SHP77 treated with DMSO at 0.1 percent for 48 hours (cell line): ENCODE measurements around the gene YES1.
"Not testable (repeated sequence)": the region's sequence is repeated elsewhere in the genome, so short reads cannot be mapped to it uniquely, and the experiment has no call there.

ENCODE experiments used
- DNase-seq: peaks from one replicate; lab custom pipeline; 2025; lab: John Stamatoyannopoulos, UW

Gene YES1

DNA sequence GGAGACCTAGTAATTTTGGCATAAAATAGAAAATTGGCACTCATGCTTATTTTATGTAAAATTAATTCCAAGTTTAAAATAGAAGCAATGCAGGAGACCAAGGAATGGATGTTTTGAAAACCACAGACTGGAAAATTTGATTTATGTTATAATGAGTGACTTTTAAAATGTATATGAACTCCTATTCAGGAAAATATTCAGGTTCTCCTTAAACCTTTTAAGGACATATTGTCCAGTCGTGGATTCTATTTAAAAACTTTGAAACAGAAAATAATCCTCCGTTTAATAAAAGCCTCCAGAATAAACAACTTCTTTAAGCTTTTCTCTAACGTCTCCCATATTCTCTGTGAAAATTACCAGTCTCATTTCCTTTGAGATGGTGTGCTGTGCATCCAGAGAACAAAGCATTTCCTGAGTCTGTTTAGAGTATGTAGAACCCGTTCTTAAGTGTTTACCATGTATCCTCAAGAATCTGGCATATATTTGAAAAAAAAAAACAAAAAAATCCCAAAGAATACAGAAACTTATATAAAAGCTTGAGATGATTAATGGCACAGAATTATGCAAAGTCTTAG is 8.6 kb upstream of the YES1 start:
- no peak for DNase-seq

GRCh38 chr18:816869-817268 is 4.8 kb upstream of the YES1 start:
- no peak for DNase-seq

- no peak for DNase-seq
Measured at GRCh38 chr18:816088-816653, 4.1 kb upstream of the YES1 start.

GRCh38 chr18:815353-815752 is 3.3 kb upstream of the YES1 start:
- DNase-seq: no peak

- no peak for DNase-seq
Measured at GRCh38 chr18:814300-815084, 2.5 kb upstream of the YES1 start.

GRCh38 chr18:813172-814071 is 1.4 kb upstream of the YES1 start:
- DNase-seq: peak; percentile 35

DNA sequence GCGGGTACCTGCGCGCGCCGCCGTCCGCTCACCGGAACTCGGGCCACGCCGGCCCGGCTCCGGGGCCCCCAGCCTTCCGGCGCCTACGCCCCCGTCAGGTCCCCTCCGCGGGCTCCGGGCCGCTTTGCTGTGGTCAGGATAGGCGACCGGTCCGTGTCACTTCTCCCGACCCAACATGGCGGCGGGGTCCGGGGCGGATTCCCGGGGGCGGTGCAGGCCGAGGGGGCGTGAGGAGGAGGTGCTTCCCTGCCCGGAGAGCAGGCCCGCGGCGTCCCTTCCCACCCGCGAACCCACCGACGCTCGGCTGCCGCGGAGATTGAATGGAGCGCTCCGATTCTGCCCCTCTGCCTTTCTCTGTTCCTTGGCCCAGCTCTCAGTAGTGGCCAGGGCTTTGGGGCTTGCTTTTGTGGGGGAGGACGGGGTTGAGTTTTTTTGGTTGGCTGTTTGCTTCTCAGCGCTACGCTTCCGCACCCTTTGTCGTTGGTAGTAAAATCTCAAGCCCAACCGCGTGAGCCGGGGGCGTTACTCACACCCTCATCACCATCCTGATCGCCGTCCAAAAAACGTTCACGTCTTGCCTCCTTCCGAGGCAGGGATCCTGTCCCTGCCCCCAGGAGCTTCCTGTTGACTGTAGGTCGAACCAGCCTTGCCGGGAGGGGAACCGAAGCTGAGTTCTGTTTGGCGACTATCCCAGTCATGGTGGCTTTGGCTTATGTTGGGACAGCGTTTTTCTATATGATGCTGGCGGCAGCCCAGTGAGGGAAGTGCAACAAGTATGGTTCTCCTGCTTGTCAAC is 532 bp upstream of the YES1 start:
- peak; percentile 44 for DNase-seq

DNA sequence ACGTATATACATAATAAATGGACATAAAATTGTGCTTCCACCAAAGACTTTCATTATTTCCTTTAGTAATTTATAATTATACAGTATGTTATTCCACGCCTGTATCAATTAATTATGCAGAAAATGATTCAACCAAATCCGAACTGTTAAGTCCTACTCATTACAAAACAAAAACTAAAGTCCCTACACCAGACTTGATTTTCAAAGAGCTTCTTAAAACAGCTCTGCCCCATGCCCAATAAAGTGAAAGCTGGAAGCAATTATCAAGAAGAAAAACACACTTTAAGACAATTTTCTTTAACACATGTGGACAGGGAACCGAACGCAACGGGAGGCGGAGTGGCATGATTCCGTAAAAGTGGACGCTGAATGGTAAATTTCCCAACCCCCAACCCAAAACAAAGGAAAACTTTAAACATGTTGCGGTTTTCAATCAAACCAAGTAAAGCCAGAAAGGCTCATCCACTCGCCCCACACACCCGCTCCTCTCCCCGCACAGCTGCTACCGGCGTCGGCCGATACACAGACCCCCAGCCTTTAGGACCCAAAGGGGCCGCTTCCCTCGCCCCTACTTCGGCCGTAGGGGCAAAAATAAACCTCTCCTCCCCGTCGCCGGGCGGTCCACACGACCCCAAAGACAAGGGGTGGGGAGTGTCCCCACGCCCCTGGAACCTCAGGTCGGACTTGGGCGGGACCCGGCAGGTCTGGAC is 705 bp downstream of the YES1 start:
- no peak for DNase-seq

DNA sequence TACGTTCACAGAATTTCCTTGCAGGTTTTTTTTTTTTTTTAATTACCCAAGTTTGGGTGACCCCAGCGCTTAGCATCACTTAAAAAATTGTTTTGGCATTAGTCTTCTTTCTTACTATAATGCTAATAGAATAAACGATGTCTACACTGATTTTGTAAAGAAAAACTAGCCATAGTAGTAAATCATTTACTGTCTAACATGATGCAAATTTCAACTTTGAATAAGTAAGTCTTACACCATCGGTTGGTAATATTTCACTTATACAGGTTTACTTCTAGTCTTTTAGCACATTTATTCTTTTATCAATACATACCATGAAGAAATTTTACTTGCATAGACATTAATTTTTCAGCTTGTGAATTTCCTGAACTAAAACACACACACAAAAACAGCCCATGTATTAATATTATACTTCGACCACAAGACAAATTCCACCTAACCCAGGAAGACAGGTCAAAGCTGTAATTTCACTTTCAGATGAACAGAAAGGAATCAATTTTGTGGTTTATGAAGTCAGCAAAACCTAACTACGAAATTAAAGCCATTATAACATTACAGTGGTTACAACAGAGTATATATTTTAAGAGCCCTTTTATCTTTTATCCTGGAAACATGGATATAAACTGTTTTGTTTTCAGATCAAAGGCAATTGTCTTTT is 1.9 kb downstream of the YES1 start:
- no peak for DNase-seq

- not testable (repeated sequence) for DNase-seq
Measured at GRCh38 chr18:809228-809627, 2.8 kb downstream of the YES1 start.

DNA sequence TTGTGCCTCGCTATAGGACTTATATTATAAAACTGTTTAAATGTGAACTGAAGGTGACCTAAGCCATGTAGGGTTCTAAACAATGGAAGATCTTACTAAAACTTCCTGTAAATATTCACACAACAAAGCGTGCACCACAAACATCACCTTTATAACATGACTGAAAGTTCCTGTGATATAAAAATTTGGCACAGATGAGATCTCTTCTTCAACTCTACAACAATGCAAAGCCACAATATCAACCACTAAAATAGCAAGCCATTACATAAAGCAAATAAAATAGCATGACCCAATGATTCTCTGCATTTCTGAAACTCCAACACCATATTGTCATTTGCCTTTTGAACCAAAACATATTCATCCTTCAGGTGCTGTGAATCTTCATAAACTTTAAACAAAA is 3.5 kb downstream of the YES1 start:
- DNase-seq: no peak

DNA sequence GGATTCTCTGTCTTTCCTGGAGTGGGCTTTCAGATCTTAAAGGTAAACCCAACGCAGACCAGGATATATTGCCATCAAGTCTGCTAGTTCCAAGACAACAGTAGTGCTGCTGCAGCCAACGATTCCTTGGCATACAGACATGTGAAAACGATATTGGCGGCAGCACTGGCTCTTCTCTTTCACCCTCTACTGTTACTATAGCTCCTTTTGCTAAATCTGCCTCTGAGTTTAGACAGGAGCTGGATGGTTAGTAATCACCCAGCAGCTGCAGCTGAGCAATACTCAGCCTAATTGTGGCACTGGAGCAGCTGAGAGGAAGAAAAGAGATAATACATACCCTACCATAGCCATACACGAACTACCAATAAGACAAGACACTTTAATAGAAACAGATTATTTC is 4.0 kb downstream of the YES1 start:
- DNase-seq: peak; percentile 17

DNA sequence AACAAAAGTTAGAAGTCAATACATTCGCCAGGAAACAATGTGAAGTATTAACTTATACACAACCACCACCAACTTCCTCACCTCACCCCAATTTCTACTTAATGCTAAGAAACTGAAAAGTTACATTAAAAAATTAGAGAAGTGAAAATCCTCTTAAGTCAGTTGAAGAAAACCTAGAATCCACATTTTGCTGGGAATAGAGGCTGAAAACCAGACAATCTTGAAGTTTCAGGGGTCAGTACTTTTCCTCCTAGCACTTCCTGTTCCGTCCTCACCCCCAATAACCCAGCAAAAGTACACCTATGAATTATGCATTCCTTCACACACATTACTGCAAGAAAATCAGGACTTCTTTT is 6.3 kb downstream of the YES1 start:
- no peak for DNase-seq

DNA sequence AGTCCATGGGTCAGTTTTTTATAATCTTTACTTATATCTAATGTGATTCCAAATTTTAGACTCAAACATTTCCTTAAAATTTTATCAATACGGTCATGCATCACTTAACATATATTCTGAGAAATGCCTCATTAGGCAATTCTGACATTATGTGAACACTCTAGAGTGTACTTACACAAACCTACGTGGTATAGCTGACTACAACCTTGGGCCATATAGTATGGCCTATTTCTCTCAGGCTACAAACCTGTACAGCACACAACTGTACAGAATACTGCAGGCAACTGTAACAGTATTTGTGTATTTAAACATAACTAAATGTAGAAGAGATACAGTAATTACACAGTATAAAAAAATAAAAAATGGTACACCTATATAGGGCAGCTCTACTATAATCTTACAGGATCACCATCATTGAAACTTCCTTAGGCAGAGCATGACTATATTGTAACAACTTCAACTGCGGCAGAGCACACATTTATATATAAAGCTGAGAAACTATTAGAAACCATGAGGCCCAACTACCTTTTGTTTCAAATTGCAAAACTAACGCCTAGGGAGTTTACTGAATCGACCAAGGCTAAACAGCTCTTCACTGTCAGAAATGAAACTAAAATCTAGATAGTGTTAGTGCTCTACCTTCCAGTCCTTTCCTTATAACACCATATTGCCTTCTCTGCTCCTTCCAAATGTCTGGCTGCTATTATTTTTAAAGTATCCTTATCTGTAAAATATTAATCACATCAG is 6.9 kb downstream of the YES1 start:
- no peak for DNase-seq

DNA sequence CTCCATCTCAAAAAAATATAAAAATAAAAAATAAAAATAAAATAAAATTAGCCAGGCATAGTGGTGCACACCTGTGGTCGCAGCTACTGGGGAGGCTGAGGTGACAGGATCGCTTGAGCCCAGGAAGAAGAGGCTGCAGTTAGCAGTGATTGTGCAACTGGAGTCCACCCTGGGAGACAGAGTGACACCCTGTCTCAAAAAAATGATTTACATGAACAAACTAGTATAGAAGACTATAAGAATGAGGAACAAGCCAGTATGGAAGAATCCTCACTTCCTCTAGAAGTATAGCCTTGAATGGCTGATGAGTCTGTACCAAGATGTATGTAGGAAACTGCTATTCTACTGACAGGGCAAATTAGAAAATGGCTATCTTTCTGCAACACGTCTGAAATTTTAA is 10.9 kb downstream of the YES1 start:
- DNase-seq: no peak

DNA sequence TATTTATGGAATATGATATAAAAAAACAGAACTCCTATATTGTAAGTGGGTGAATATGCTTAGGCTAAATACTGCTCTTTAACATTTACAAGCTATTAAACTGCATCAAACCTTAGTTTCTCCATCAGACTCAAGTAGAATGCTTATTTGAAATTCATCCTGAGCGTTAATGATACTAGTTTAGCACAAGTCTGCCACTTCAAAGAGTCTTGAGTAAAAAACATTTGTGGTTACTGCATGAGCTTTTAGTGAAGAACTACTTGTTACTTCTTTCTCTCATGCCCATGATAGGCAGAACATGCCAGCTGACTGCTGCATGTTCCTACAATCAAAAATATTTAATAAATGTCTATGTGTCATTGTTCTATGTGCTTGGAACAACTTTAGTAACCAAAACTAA is 12.1 kb downstream of the YES1 start:
- no peak for DNase-seq

DNA sequence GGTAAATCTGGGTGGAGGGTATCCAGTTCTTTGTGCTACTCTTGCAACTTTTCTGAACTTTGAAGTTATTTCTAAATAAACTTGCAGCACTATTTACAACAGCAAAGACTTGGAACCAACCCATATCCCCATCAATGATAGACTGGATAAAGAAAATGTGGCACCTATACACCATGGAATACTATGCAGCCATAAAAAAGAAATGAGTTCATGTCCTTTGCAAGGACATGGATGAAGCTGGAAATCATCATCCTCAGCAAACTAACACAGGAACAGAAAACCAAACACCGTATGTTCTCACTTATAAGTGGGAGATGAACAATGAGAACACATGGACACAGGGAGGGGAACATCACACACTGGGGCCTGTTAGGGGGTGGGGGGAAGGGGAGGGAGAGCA is 16.7 kb downstream of the YES1 start:
- not testable (repeated sequence) for DNase-seq

DNA sequence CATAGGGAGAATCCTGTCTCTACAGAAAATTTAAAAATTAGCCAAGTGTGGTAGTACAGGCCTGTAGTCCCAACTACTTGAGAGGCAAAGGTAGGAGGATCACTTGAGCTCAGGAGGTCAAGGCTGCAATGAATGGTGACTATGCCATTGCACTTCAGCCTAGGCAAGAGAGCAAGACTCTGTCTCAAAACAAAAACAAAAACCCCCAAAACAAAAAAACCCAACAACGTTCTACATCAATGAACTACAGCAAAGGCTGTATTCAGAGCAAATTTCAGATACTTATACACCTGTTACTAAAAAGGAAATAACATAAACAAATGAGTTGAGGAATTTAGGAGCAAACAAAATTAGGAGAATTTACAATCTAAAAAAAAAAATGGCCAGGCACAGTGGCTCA is 22.6 kb downstream of the YES1 start:
- DNase-seq: no peak

DNA sequence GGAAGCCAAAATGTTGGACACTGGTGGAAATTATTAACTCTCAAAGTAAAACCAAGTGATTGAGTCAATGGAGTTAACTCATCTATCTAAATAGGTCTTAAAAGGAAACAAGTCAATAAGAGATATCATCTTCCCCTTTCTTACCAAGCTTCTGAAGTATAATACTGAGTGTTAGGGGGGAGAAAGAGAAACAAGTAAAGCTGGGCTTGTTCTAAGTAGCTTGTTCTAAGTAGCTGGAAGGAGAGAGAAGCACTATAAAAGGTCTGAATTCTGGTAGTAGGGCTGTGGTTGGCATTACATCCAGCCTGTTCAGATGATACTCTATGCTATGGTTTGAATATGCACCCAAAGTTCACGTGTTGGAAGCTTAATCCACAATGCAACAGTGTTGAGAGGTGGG is 26.8 kb downstream of the YES1 start:
- no peak for DNase-seq
